Adrenal gland (tissue), 5 donors: ENCODE results near the gene LOXHD1.

Source experiments
- POLR2A ChIP-seq, 2 donors: fragments of 450-650 bp; IDR thresholded peaks; one replicate each; pipeline ENCODE4 v1.6.1; 2017; ENCODE audit warnings: antibody characterized with exemption in 2 of 2, mild to moderate bottlenecking in 2 of 2, moderate library complexity in 1 of 2
- TF ChIP-seq, protein P1 (sequence below), 6 experiments: fragments of 450-650 bp in 4 of 6; fragments of 200-600 bp in 2 of 6; sonication (generic) in 1 of 6; IDR thresholded peaks; 1 replicate in 5 of 6; 2 replicates in 1 of 6; pipeline versions ENCODE4 v1.5.1 to v1.8.0; 2016 to 2021; ENCODE audit warnings: antibody characterized with exemption in 6 of 6, mild to moderate bottlenecking in 2 of 6, moderate library complexity in 1 of 6
- donor health status: DM: no; HTN: no; CAD: no.

DNA sequence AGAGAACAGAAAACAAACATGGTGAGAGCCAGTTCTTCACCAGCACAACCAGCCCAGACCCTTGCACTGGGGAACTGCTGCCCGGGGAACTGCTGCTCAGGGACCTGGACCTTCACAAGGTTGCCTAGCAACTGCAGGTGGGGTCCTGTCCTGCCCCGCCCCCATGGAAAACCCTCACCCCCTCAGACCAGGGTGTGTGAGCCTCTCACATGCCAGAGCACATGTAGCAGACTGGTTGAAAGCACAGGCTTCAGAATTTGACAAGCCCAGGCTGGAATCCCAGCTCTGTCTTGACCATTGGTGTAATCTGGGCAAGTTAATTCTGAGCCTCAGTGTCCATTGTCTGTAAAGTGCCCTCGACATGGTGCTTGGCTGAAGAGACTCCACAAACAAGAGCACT lies 118.6 kb downstream of the LOXHD1 start:
- TF ChIP-seq, protein P1, sequence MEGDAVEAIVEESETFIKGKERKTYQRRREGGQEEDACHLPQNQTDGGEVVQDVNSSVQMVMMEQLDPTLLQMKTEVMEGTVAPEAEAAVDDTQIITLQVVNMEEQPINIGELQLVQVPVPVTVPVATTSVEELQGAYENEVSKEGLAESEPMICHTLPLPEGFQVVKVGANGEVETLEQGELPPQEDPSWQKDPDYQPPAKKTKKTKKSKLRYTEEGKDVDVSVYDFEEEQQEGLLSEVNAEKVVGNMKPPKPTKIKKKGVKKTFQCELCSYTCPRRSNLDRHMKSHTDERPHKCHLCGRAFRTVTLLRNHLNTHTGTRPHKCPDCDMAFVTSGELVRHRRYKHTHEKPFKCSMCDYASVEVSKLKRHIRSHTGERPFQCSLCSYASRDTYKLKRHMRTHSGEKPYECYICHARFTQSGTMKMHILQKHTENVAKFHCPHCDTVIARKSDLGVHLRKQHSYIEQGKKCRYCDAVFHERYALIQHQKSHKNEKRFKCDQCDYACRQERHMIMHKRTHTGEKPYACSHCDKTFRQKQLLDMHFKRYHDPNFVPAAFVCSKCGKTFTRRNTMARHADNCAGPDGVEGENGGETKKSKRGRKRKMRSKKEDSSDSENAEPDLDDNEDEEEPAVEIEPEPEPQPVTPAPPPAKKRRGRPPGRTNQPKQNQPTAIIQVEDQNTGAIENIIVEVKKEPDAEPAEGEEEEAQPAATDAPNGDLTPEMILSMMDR (IDR thresholded peaks at IDR 0.05), result no peak
- TF ChIP-seq POLR2A (IDR thresholded peaks at IDR 0.05), result no peak
